VCaP (cell line): ENCODE results near the gene APOC3.

Source experiments
- H3K27ac ChIP-seq: fragments of 450-650 bp; 2 replicates; pipeline ENCODE4 v1.5.1; 2017
- CTCF ChIP-seq: fragments of 450-650 bp; conservative IDR thresholded peaks from 2 replicates; pipeline ENCODE4 v1.5.1; 2017; ENCODE audit warnings: mild to moderate bottlenecking, moderate library complexity

Gene APOC3

GRCh38 chr11:116829525-116830183 is at the start of gene APOC3:
Gene APOC3 (plus strand): TSS chr11:116829907. CDS start chr11:116830583, 676 bp downstream.
- H3K27ac ChIP-seq, result no peak within 1 kb of the TSS
- TF ChIP-seq CTCF, result no peak

- no peak for TF ChIP-seq CTCF
- no peak overlapping the region for H3K27ac ChIP-seq
Measured at GRCh38 chr11:116782728-116783127, 47.0 kb upstream of the APOC3 start.

GRCh38 chr11:116786326-116786725 is 43.4 kb upstream of the APOC3 start:
- no peak for TF ChIP-seq CTCF
- no peak overlapping the region for H3K27ac ChIP-seq

- TF ChIP-seq CTCF, result no peak
- H3K27ac ChIP-seq, result peak overlapping the region; percentile 76; the same call in 1 of the 2 replicates
Measured at GRCh38 chr11:116786966-116787365, 42.7 kb upstream of the APOC3 start.

GRCh38 chr11:116787436-116787785 is 42.3 kb upstream of the APOC3 start:
- no peak for TF ChIP-seq CTCF
- peak overlapping the region; percentile 76 for H3K27ac ChIP-seq

GRCh38 chr11:116787786-116788486 is 41.8 kb upstream of the APOC3 start, which contains the start of gene ZPR1:
Gene ZPR1 (minus strand): TSS chr11:116788023. CDS start chr11:116787990, 33 bp downstream.
- TF ChIP-seq CTCF, result no peak
- H3K27ac ChIP-seq, result peak within 1 kb of the TSS; percentile 76

- peak overlapping the region; percentile 76 for H3K27ac ChIP-seq
- TF ChIP-seq CTCF, result no peak
Measured at GRCh38 chr11:116788534-116788933, 41.2 kb upstream of the APOC3 start.
